SK-N-SH (cell line): ENCODE results near the gene LRRC2. TPM values are rescaled to one million over a fixed set of nuclear protein-coding genes. Genes with fewer than 3 reads are reported as not detected.

ENCODE experiments used
- CTCF ChIA-PET: fragments of 300-600, 350-600 bp; formaldehyde crosslinking; extraction: SDS; loops from one replicate; lab custom pipeline; 2021; lab: Yijun Ruan, JAX
- POLR2A ChIA-PET: fragments of 350-600 bp; sonication (Branson Sonifier 250); formaldehyde crosslinking; extraction: SDS; loops from one replicate; lab custom pipeline; 2020; ENCODE audit warnings: antibody characterized with exemption, inconsistent platforms; lab: Yijun Ruan, JAX
- DNase-seq: peaks from one replicate; pipeline ENCODE4 v3.0.0; 2012
- H2AFZ ChIP-seq: fragments of 200-600 bp; sonication (generic); 2 replicates; pipeline ENCODE4 v1.8.1; 2016; ENCODE audit warnings: antibody characterized with exemption, mild to moderate bottlenecking, low read depth
- H3F3A ChIP-seq: fragments of 200-600 bp; sonication (generic); replicated peaks from 2 replicates; pipeline ENCODE3; 2016; ENCODE audit warnings: antibody characterized with exemption, mild to moderate bottlenecking; ENCODE audit not compliant: insufficient read depth
- H3K27ac ChIP-seq, 2 experiments: fragments of 200-500 bp in 1 of 2; fragments of 200-600 bp in 1 of 2; sonication (Bioruptor generic) in 1 of 2; sonication (generic), shearing (Covaris generic) in 1 of 2; 2 replicates each; pipeline versions ENCODE4 v1.5.1 to v1.6.1; 2014 to 2016; ENCODE audit warnings: low read depth in 2 of 2, inconsistent platforms in 1 of 2, low read length in 1 of 2, mild to moderate bottlenecking in 1 of 2, mixed read lengths in 1 of 2
- H3K27me3 ChIP-seq: fragments of 200-600 bp; sonication (generic), shearing (Covaris generic); 2 replicates; pipeline ENCODE4 v1.6.1; 2016; ENCODE audit warnings: mixed run types; ENCODE audit not compliant: insufficient read depth
- H3K36me3 ChIP-seq, 2 experiments: fragments of 200-500 bp in 1 of 2; fragments of 200-600 bp in 1 of 2; sonication (Bioruptor generic) in 1 of 2; sonication (generic) in 1 of 2; replicated peaks in 1 of 2; 2 replicates each; pipeline versions ENCODE3 to v1.5.1; 2014 to 2016; ENCODE audit warnings: low read length in 1 of 2, mild to moderate bottlenecking in 1 of 2; ENCODE audit not compliant: insufficient read depth in 2 of 2, control insufficient read depth in 1 of 2
- H3K4me1 ChIP-seq, 2 experiments: fragments of 200-500 bp in 1 of 2; fragments of 200-600 bp in 1 of 2; sonication (Bioruptor generic) in 1 of 2; sonication (generic), shearing (Covaris generic) in 1 of 2; 2 replicates each; pipeline versions ENCODE4 v1.5.1 to v1.6.1; 2014 to 2016; ENCODE audit warnings: low read depth in 1 of 2, low read length in 1 of 2, mixed run types in 1 of 2; ENCODE audit not compliant: insufficient read depth in 2 of 2, control insufficient read depth in 1 of 2
- H3K4me2 ChIP-seq: fragments of 200-600 bp; sonication (generic), shearing (Covaris generic); 2 replicates; pipeline ENCODE4 v1.6.1; 2017; ENCODE audit warnings: mixed run types
- H3K4me3 ChIP-seq, 2 experiments: fragments of 200-500 bp in 1 of 2; fragments of 200-600 bp in 1 of 2; sonication (Bioruptor generic) in 1 of 2; sonication (generic), shearing (Covaris generic) in 1 of 2; 2 replicates each; pipeline versions ENCODE4 v1.5.1 to v1.8.1; 2014 to 2016; ENCODE audit warnings: low read depth in 2 of 2, inconsistent platforms in 1 of 2, low read length in 1 of 2, mild to moderate bottlenecking in 1 of 2, mixed read lengths in 1 of 2, moderate library complexity in 1 of 2
- H3K79me2 ChIP-seq: fragments of 200-600 bp; sonication (generic); 2 replicates; pipeline ENCODE4 v1.8.1; 2017; ENCODE audit warnings: mild to moderate bottlenecking; ENCODE audit not compliant: insufficient read depth
- H3K9ac ChIP-seq: fragments of 200-600 bp; sonication (generic); 2 replicates; pipeline ENCODE4 v1.6.1; 2017; ENCODE audit warnings: mixed run types
- H3K9me2 ChIP-seq: fragments of 200-600 bp; sonication (generic); 2 replicates; pipeline ENCODE4 v1.6.1; 2017; ENCODE audit warnings: mixed run types
- H3K9me3 ChIP-seq: fragments of 200-600 bp; sonication (generic); 2 replicates; pipeline ENCODE4 v1.6.1; 2017; ENCODE audit warnings: mixed run types, mild to moderate bottlenecking, moderate library complexity
- H4K20me1 ChIP-seq: fragments of 200-600 bp; sonication (generic); 2 replicates; pipeline ENCODE4 v1.6.1; 2017; ENCODE audit warnings: mild to moderate bottlenecking, mixed run types; ENCODE audit not compliant: insufficient read depth
- CHD2 ChIP-seq: fragments of 150-350 bp; IDR thresholded peaks from 2 replicates; pipeline ENCODE4 v1.6.1; 2018; ENCODE audit warnings: low read length; ENCODE audit not compliant: partially characterized antibody
- EZH2phosphoT487 ChIP-seq: fragments of 200-600 bp; sonication (generic); IDR thresholded peaks from 2 replicates; pipeline ENCODE4 v1.6.1; 2017; ENCODE audit warnings: low read depth, mixed run types, mild to moderate bottlenecking, antibody characterized with exemption, moderate library complexity, borderline replicate concordance
- FOXM1 ChIP-seq: IDR thresholded peaks from 2 replicates; pipeline ENCODE4 v1.4.0; 2012; ENCODE audit warnings: low read depth, mild to moderate bottlenecking
- GABPA ChIP-seq: IDR thresholded peaks from 2 replicates; pipeline ENCODE4 v1.4.0; 2012; ENCODE audit warnings: low read depth, mild to moderate bottlenecking
- IRF3 ChIP-seq: fragments of 150-350 bp; IDR thresholded peaks from 2 replicates; pipeline ENCODE4 v1.6.1; 2016; ENCODE audit warnings: mild to moderate bottlenecking, low read depth, low read length
- MAX ChIP-seq: IDR thresholded peaks from 2 replicates; pipeline ENCODE4 v1.4.0; 2012; ENCODE audit warnings: low read depth
- MXI1 ChIP-seq: IDR thresholded peaks from 2 replicates; pipeline ENCODE4 v1.6.1; 2012; ENCODE audit warnings: mild to moderate bottlenecking, low read depth, low read length, improper control_type of control experiment
- RFX5 ChIP-seq: IDR thresholded peaks from 2 replicates; pipeline ENCODE4 v1.6.1; 2012; ENCODE audit warnings: mild to moderate bottlenecking, improper control_type of control experiment, low read length
- TAF1 ChIP-seq: IDR thresholded peaks from 2 replicates; pipeline ENCODE4 v1.6.1; 2012; ENCODE audit warnings: low read depth, mild to moderate bottlenecking, low read length, moderate library complexity, borderline replicate concordance
- TCF12 ChIP-seq: IDR thresholded peaks from 2 replicates; pipeline ENCODE4 v1.4.0; 2012
- ZBTB33 ChIP-seq: IDR thresholded peaks from 2 replicates; pipeline ENCODE4 v1.4.0; 2012; ENCODE audit warnings: low read depth, borderline replicate concordance
- WGBS: methylation state at CpG from one replicate; pipeline ENCODE4 v1.1.6; 2017; ENCODE audit warnings: low lambda C conversion rate; 5-methylcytosine and 5-hydroxymethylcytosine counted together
- polyA plus RNA-seq, 3 experiments: library from polyadenylated mRNA; depleted of rRNA; stranded (reverse); fragments of >200 nt; gene quantifications; 2 replicates each; pipeline ENCODE4 v1.2.3, GENCODE V29; 2012
- TF ChIP-seq, protein P1 (sequence below): IDR thresholded peaks from 2 replicates; pipeline ENCODE4 v1.4.0; 2012; ENCODE audit warnings: low read depth, borderline replicate concordance

The LRRC2 gene
- polyA plus RNA-seq, 1 of the 3 experiments (the other 2 are of a cell fraction) = 0.13 TPM

DNA sequence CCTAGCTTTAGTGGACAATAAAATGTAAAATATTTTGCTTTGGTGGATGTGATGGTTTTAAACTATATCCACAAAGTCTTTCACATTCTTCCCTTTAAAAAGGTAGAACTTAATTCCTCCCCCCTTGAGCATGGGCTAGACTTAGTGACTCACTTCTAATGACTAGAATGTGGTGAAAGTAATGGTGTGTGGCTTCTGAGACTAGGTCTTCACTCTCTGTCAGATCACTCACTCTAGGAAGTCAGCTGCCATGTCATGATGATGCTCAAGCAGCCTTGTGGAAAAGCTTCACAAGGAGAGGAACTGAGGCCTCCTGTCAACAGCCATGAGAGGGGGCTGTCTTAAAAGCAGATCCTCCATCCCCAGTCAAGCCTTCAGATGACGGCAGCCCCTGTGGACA, 4.2 kb downstream of the LRRC2 start:
- peaks cover 0 to 22% of the 10 kb centered on the region in 2 experiments; a peak in 2 of 4 replicates for H3K4me1 ChIP-seq
- H3K79me2 ChIP-seq = no peaks in the 10 kb centered on the region
- no peak overlapping the region for H3K4me2 ChIP-seq
- no peaks in the 10 kb centered on the region for H3K36me3 ChIP-seq
- TF ChIP-seq MXI1 (no peak), TCF12 (no peak), CHD2 (no peak), EZH2phosphoT487 (no peak), IRF3 (no peak), TAF1 (no peak), ZBTB33 (no peak), FOXM1 (no peak), GABPA (no peak)
- TF ChIP-seq, protein P1, sequence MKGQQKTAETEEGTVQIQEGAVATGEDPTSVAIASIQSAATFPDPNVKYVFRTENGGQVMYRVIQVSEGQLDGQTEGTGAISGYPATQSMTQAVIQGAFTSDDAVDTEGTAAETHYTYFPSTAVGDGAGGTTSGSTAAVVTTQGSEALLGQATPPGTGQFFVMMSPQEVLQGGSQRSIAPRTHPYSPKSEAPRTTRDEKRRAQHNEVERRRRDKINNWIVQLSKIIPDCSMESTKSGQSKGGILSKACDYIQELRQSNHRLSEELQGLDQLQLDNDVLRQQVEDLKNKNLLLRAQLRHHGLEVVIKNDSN = no peak
- no peaks in the 10 kb centered on the region for H3K9me3 ChIP-seq
- peaks cover 4% of the 10 kb centered on the region for H3F3A ChIP-seq
- H3K27ac ChIP-seq = no peak overlapping the region
- DNase-seq = no peak
- no peak overlapping the region for H2AFZ ChIP-seq
- POLR2A ChIA-PET = no interaction called here
- H3K27me3 ChIP-seq = no peaks in the 10 kb centered on the region
- no peak overlapping the region for H3K9ac ChIP-seq
- no peaks in the 10 kb centered on the region for H3K9me2 ChIP-seq
- no peaks in the 10 kb centered on the region for H4K20me1 ChIP-seq
- no peak overlapping the region for H3K4me3 ChIP-seq
- CTCF ChIA-PET = interaction anchor here (1.0 to 10.9 kb wide), 2 partner anchors 75 to 348 kb away, joined by 3 to 223 read pairs; no protein-coding TSS in a partner anchor
- WGBS = 60% methylated on average over 1 of the region's 1 CpG

DNA sequence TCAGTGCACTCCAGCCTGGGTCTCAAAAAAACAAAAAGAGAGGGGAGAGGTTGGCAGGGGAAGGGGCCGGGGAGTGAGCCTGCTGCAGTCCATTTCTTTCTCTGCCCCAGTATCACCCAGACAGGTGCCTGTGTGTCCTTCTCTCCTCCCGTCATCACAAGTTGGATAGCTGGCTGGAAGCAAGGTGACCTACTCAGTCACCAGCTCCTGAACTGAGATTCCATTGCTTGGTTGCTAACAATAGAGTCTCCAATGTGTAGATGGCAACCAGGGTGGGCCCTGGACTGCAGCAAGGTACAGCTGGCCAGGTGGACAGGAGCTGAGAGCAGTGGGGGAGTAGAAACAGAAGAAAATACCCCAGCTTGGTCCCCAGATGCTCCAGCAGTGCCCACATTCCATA, 4.6 kb downstream of the LRRC2 start:
- Histone ChIP-seq H3K79me2 (no peaks in the 10 kb centered on the region), H3K4me2 (no peak overlapping the region), H3K9ac (no peak overlapping the region), H3K9me3 (no peaks in the 10 kb centered on the region), H3F3A (peaks cover 4% of the 10 kb centered on the region), H3K36me3 (no peaks in the 10 kb centered on the region), H3K9me2 (no peaks in the 10 kb centered on the region), H3K27ac (no peak overlapping the region), H4K20me1 (no peaks in the 10 kb centered on the region), H2AFZ (no peak overlapping the region), H3K4me1 (peaks cover 0 to 20% of the 10 kb centered on the region in 2 experiments; a peak in 2 of 4 replicates), H3K4me3 (no peak overlapping the region), H3K27me3 (no peaks in the 10 kb centered on the region)
- ChIA-PET POLR2A (no interaction called here), CTCF (interaction anchor here (0.6 to 10.9 kb wide), 3 partner anchors 75 to 348 kb away, joined by 3 to 223 read pairs (median 4); no protein-coding TSS in a partner anchor)
- WGBS = 83% methylated on average over 1 of the region's 2 CpGs
- no peak for TF ChIP-seq MAX
- no peak for TF ChIP-seq ZBTB33
- TF ChIP-seq RFX5 = no peak
- DNase-seq = no peak
